ENCODE results near the gene MPG.

Gene MPG

GRCh38 chr16:60166-60565 is 17.9 kb upstream of the MPG start:
- no peak for TF ChIP-seq CTCF (IDR thresholded peaks at IDR 0.05; ENCODE audit: borderline replicate concordance, insufficient read depth, low read depth, low read length)
- no peak overlapping the region for H3K4me3 ChIP-seq (ENCODE audit: low read depth, low read length)

GRCh38 chr16:60929-61878 is 16.8 kb upstream of the MPG start:
- no peak for TF ChIP-seq CTCF (IDR thresholded peaks at IDR 0.05; ENCODE audit: borderline replicate concordance, insufficient read depth, low read depth, low read length)
- H3K4me3 ChIP-seq (ENCODE audit: low read depth, low read length): no peak overlapping the region

- H3K4me3 ChIP-seq (ENCODE audit: low read depth, low read length): no peak overlapping the region
- TF ChIP-seq CTCF (IDR thresholded peaks at IDR 0.05; ENCODE audit: borderline replicate concordance, insufficient read depth, low read depth, low read length): no peak
These were observed 16.1 kb upstream of the MPG start for GRCh38 chr16:61879-62281.

GRCh38 chr16:62283-62967 is 15.6 kb upstream of the MPG start:
- H3K4me3 ChIP-seq (ENCODE audit: low read depth, low read length): no peak overlapping the region
- TF ChIP-seq CTCF (IDR thresholded peaks at IDR 0.05; ENCODE audit: borderline replicate concordance, insufficient read depth, low read depth, low read length): no peak

GRCh38 chr16:62968-63391 is 15.0 kb upstream of the MPG start:
- TF ChIP-seq CTCF (IDR thresholded peaks at IDR 0.05; ENCODE audit: borderline replicate concordance, insufficient read depth, low read depth, low read length): no peak
- no peak overlapping the region for H3K4me3 ChIP-seq (ENCODE audit: low read depth, low read length)

GRCh38 chr16:63466-63865 is 14.6 kb upstream of the MPG start:
- TF ChIP-seq CTCF (IDR thresholded peaks at IDR 0.05; ENCODE audit: borderline replicate concordance, insufficient read depth, low read depth, low read length): no peak

More at GRCh38 chr16:63466-63865, 14.6 kb upstream of the MPG start:
- H3K4me3 ChIP-seq (ENCODE audit: low read depth, low read length): no peak overlapping the region
